ENCODE data around the gene P2RY2. TPM values are rescaled to one million over a fixed set of nuclear protein-coding genes. Genes with fewer than 3 reads are reported as not detected.
"Not testable (repeated sequence)": the region's sequence is repeated elsewhere in the genome, so short reads cannot be mapped to it uniquely, and the experiment has no call there.

The P2RY2 gene
- total and polyA plus RNA-seq, 4 donors: 0.10 to 0.99 (median 0.11) TPM; not detected in 1

DNA sequence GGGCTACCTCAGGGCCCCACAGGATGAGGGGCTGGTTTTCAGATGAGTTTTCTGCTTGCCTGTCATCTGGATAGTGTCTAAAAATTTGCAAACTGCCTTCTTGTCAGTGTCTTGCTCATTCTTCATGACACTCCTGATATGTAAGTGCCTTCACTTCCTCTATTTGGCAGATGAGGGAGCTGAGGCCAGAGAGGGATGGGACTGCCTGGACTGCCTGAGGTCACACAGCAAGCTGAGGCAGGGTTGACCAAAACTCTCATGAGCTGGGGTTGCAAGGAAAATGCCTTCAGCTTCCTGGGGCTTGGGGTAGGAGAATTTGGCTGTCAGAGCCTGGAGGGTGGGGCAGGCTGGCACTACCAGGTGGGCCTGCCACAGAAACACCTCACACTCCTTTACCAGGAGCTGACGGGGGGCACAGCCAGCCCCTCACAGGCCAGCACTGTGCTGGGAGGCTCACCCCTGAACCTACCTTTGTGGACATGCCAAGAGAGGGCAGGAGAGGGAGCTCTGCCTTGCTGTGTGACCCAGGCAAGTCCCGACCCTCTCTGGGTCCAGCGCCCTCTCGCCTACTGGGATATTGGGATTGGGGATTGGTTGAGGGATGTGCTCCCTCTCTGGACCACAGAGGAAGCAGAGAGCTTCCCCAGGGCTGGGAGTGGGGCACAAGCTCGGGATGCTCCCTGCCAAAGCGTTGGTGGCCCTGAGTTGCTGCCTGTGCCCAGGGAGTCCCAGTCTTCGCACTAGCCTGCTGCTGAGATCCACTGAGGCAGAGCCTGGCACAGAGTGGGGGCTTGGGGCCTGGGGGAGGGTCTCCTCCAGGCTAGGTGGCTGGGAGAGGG is 52.2 kb downstream of the P2RY2 start:
- Histone ChIP-seq H3K4me3 (ENCODE audit: low read depth, low read length) (no peak overlapping the region), H3K36me3 (ENCODE audit: control insufficient read depth, insufficient read depth, low read length) (no peaks in the 10 kb centered on the region), H3K4me1 (ENCODE audit: control insufficient read depth, insufficient read depth, low read length) (no peaks in the 10 kb centered on the region), H3K27ac (ENCODE audit: low read depth, low read length) (no peak overlapping the region), H3K27me3 (ENCODE audit: control insufficient read depth, insufficient read depth, low read length) (peaks cover 5% of the 10 kb centered on the region), H3K9me3 (ENCODE audit: control insufficient read depth, insufficient read depth, low read length) (no peaks in the 10 kb centered on the region)
- no peak for DNase-seq (ENCODE audit: low read depth in 4 of 6, low spot score in 6 of 6)
- WGBS (ENCODE audit: insufficient coverage): 89% methylated on average over 6 of the region's 7 CpGs

DNA sequence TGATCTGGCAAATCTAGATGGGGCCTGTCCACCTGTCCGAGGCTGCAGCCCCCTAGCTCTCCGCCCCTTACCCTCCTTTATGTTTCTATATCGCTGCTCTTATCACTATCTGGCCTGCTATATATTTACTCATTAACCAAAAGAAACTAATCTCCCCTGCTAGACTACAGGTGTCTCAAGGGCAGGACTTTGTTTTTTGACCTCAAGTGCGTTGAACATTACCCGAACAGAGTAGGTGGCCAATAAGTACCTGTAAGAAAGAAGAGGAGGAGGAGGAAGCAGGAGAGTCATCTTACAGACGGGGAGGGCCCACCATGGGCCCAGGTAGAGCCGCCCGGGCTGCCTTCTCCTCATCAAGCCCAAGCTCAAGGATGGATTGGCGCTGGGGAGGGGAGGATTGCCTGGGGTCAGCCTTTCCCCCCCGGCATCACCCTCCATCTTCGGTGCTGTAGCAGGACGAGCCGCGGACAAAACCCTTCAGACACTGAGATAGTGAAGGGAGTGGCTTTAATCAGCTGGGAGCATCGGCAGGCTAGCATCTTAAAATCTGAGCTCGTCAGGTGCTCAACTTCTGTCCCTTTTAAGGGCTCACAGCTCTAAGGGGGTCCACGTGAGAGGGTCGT is 52.9 kb downstream of the P2RY2 start:
- no peaks in the 10 kb centered on the region for H3K9me3 ChIP-seq (ENCODE audit: control insufficient read depth, insufficient read depth, low read length)
- no peaks in the 10 kb centered on the region for H3K4me1 ChIP-seq (ENCODE audit: control insufficient read depth, insufficient read depth, low read length)
- no peak for DNase-seq (ENCODE audit: low read depth in 4 of 6, low spot score in 6 of 6)
- no peak overlapping the region for H3K4me3 ChIP-seq (ENCODE audit: low read depth, low read length)
- 90% methylated on average over 8 of the region's 18 CpGs for WGBS (ENCODE audit: insufficient coverage)
- H3K27me3 ChIP-seq (ENCODE audit: control insufficient read depth, insufficient read depth, low read length): peaks cover 3% of the 10 kb centered on the region
- H3K36me3 ChIP-seq (ENCODE audit: control insufficient read depth, insufficient read depth, low read length): no peaks in the 10 kb centered on the region
- no peak overlapping the region for H3K27ac ChIP-seq (ENCODE audit: low read depth, low read length)

DNA sequence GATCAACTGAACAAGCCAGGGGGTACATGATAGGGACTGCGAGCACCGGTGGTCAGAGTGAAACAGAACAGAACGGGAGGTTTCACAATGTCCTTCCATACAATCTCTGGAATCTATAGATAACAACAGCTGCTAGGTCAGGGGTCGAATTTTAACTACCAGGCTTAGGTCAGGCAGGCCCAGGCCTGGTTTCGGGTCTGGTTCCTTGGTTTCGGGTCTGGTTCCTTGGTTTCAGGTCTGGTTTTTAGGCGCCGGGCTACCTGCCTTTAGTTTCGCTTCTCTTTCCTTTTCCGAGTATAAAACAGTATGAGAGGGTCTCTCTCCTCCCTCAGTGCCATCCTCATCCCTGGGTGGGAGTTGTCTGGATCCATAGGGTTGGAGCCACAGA is 53.4 kb downstream of the P2RY2 start:
- H3K4me1 ChIP-seq (ENCODE audit: control insufficient read depth, insufficient read depth, low read length); DNase-seq (ENCODE audit: low read depth in 4 of 6, low spot score in 6 of 6); H3K4me3 ChIP-seq (ENCODE audit: low read depth, low read length); H3K27me3 ChIP-seq (ENCODE audit: control insufficient read depth, insufficient read depth, low read length); H3K9me3 ChIP-seq (ENCODE audit: control insufficient read depth, insufficient read depth, low read length); H3K36me3 ChIP-seq (ENCODE audit: control insufficient read depth, insufficient read depth, low read length); H3K27ac ChIP-seq (ENCODE audit: low read depth, low read length): not testable (repeated sequence)
- WGBS (ENCODE audit: insufficient coverage): 79% methylated on average over 6 of the region's 10 CpGs

DNA sequence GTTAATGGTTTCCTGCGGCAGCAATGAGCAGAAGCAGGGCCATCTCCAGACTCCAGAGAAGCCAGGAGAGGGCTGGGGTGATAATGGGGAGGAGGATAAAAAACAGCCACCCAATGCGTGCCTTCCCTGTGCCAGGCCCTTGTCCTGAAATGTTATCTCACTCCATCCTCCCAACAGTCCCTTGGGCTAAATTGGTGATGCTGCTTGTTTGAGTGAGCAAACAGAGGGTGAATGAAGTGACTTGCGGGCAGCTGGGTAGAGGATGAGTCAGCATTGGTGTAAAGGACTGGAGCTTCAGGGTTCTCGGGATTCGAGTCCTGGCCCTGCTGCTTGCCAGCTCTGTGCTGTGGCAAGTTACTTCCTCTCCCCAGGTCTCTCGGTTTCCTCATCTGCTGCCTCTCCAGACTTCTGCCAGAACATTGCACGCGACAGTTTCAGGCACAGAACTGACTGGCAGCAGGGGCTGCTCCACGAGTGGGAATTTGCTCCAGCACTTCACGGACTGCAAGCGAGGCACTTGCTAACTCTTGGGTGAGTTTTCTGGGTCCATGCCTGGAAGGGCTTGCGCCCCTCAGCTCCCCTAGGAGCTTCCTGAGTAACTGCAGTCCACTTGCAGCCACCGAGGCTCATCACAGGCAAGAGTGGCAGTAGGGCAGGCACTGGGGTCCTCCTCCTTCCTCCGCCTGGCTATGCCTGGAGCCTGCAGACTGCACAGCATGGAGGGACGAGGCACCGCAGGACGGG is 54.0 kb downstream of the P2RY2 start, which contains the start of gene P2RY6:
TSS of gene P2RY6 (plus strand) at position 403 of the 744 bp plus-strand sequence. CDS start 24,181 bp downstream, outside the sequence.
- no peak for DNase-seq (ENCODE audit: low read depth in 4 of 6, low spot score in 6 of 6)
- Histone ChIP-seq H3K9me3 (ENCODE audit: control insufficient read depth, insufficient read depth, low read length) (no peaks in the 10 kb centered on the region), H3K36me3 (ENCODE audit: control insufficient read depth, insufficient read depth, low read length) (no peaks in the 10 kb centered on the region), H3K4me1 (ENCODE audit: control insufficient read depth, insufficient read depth, low read length) (no peaks in the 10 kb centered on the region), H3K4me3 (ENCODE audit: low read depth, low read length) (no peak within 1 kb of the TSS), H3K27ac (ENCODE audit: low read depth, low read length) (no peak within 1 kb of the TSS), H3K27me3 (ENCODE audit: control insufficient read depth, insufficient read depth, low read length) (no peaks in the 10 kb centered on the region)
- WGBS (ENCODE audit: insufficient coverage): 79% methylated on average over 14 of the region's 17 CpGs

DNA sequence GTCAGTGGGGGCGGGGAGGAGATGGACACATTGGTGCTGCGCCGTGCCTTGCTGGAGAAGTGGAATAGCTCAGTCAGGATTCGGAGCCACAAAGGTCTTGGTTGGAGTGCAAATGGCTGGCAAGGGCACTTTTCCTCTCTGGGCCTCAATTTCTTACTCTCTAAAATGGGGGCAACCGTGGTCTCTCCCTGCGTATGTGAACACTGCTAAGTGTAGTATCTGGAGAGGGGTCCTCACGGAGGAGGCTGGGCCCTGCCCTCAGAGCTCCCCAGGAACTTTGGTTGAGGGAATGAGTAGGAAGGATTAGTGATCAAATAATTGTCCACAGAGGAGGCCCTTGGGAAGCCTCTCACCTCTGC is 54.6 kb downstream of the P2RY2 start:
- Histone ChIP-seq H3K27ac (ENCODE audit: low read depth, low read length) (no peak overlapping the region), H3K9me3 (ENCODE audit: control insufficient read depth, insufficient read depth, low read length) (no peaks in the 10 kb centered on the region), H3K36me3 (ENCODE audit: control insufficient read depth, insufficient read depth, low read length) (no peaks in the 10 kb centered on the region), H3K4me3 (ENCODE audit: low read depth, low read length) (no peak overlapping the region), H3K4me1 (ENCODE audit: control insufficient read depth, insufficient read depth, low read length) (no peaks in the 10 kb centered on the region), H3K27me3 (ENCODE audit: control insufficient read depth, insufficient read depth, low read length) (no peaks in the 10 kb centered on the region)
- WGBS (ENCODE audit: insufficient coverage): 89% methylated on average over 3 of the region's 7 CpGs
- no peak for DNase-seq (ENCODE audit: low read depth in 4 of 6, low spot score in 6 of 6)

DNA sequence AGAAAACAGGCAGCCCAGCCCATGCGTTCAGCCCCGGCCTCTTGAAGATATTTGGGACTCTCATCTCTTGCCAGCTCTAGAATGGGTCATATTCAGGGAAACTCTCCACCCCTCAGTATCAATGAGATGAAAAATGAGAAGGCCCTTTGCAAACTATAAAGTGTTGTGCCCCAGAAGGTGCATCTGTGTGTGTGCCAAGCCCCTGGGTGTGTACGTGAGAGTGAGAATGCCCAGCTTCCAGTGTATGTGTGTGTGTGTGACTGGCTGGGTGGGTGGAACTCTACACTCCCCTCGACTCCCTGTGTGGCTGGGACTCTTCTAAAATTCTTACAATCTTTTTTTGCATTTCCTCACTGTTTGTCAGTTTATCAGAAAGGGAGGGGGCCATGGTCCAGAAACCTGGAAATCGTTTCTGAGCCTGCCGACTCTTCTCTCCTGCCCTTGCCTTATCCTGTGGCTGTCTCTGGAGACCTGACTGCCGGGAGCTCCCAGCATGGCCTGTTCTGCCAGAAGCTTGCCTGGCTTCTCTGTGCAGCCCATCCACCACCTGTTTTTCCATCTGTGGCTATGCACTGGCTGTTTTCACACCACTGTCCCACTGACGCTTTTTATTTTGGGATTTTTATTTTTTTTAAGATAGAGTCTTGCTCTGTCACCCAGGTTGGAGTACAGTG is 55.3 kb downstream of the P2RY2 start:
- DNase-seq (ENCODE audit: low read depth in 4 of 6, low spot score in 6 of 6): no peak
- Histone ChIP-seq H3K4me3 (ENCODE audit: low read depth, low read length) (no peak overlapping the region), H3K27ac (ENCODE audit: low read depth, low read length) (no peak overlapping the region), H3K4me1 (ENCODE audit: control insufficient read depth, insufficient read depth, low read length) (no peaks in the 10 kb centered on the region), H3K36me3 (ENCODE audit: control insufficient read depth, insufficient read depth, low read length) (no peaks in the 10 kb centered on the region), H3K9me3 (ENCODE audit: control insufficient read depth, insufficient read depth, low read length) (no peaks in the 10 kb centered on the region), H3K27me3 (ENCODE audit: control insufficient read depth, insufficient read depth, low read length) (no peaks in the 10 kb centered on the region)
- WGBS (ENCODE audit: insufficient coverage): 75% methylated on average over 4 of the region's 8 CpGs

DNA sequence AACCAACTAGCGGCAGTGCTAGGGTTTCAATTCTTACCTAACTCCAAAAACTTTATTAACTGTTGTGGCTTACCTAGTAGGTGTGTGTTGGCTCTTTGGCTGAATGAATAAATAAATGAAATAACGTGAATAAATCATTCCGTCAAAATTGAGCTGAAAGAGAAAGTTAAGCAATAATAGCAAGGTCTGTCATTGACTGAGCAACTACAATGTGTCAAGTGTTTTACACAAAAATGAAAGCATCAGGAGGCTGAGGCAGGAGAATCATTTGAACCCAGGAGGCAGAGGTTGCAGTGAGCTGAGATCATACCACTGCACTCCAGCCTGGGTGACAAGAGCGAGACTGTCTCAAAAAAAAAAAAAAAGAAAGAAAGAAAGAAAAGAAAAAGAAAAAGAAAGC is 56.1 kb downstream of the P2RY2 start:
- H3K27me3 ChIP-seq (ENCODE audit: control insufficient read depth, insufficient read depth, low read length); H3K36me3 ChIP-seq (ENCODE audit: control insufficient read depth, insufficient read depth, low read length); H3K4me1 ChIP-seq (ENCODE audit: control insufficient read depth, insufficient read depth, low read length); H3K27ac ChIP-seq (ENCODE audit: low read depth, low read length); H3K4me3 ChIP-seq (ENCODE audit: low read depth, low read length); DNase-seq (ENCODE audit: low read depth in 4 of 6, low spot score in 6 of 6); H3K9me3 ChIP-seq (ENCODE audit: control insufficient read depth, insufficient read depth, low read length): not testable (repeated sequence)
- WGBS (ENCODE audit: insufficient coverage): 79% methylated on average over 2 of the region's 4 CpGs

DNA sequence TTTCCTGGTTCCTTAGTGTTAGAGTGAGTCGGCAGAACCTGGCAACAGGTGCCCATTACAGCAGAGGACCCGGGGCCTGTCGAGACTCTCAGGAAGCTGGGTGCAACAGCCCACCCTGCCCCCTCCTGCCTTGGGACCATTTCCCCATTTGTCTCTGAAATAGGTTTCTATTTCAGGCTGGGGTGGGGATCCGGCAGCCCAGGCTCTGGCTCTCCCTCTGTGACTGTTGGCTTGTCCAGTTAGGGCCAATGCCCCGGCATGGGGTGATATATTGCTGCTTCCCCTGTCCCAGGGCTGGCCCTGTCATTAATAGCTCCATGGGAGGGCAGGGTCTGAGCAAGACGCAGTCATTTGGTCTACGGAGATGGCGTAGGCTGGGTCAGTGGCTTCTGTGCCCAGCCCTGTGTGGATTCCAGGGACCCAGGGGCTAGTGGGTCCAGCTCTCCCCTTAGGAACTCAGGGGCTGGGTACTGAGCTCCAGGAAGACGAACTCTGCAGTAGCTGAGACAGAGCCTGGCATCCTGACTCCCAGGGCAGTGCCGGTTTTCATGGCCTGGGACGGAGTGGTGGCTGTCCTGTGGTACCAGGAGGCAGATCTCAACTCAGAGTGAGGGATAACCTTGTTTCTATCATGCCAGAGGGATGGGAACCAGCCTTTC is 56.8 kb downstream of the P2RY2 start:
- H3K9me3 ChIP-seq (ENCODE audit: control insufficient read depth, insufficient read depth, low read length): no peaks in the 10 kb centered on the region
- WGBS (ENCODE audit: insufficient coverage): 57% methylated on average over 10 of the region's 11 CpGs
- H3K4me1 ChIP-seq (ENCODE audit: control insufficient read depth, insufficient read depth, low read length): no peaks in the 10 kb centered on the region
- H3K27ac ChIP-seq (ENCODE audit: low read depth, low read length): no peak overlapping the region
- H3K4me3 ChIP-seq (ENCODE audit: low read depth, low read length): no peak overlapping the region
- no peaks in the 10 kb centered on the region for H3K36me3 ChIP-seq (ENCODE audit: control insufficient read depth, insufficient read depth, low read length)
- no peaks in the 10 kb centered on the region for H3K27me3 ChIP-seq (ENCODE audit: control insufficient read depth, insufficient read depth, low read length)
- DNase-seq (ENCODE audit: low read depth in 4 of 6, low spot score in 6 of 6): no peak

DNA sequence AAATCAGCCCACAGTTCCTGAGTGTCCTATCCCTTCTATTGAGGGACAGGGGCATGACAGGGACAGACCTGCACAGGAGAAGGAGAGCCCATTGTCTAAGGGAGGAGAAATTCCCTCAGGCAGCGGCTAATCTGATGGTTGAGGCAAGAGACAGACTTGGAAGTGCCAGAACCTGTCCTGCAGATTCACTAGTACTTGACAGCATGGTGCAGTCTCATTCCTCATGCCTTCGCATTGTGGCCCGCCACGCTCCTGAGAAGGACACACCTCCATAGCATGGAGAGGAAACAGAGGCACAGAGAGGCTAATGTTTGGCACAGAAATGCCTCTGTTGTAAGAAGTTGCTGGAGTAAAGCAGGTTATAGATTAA is 57.3 kb downstream of the P2RY2 start:
- H3K4me1 ChIP-seq (ENCODE audit: control insufficient read depth, insufficient read depth, low read length): no peaks in the 10 kb centered on the region
- no peaks in the 10 kb centered on the region for H3K36me3 ChIP-seq (ENCODE audit: control insufficient read depth, insufficient read depth, low read length)
- no peak for DNase-seq (ENCODE audit: low read depth in 4 of 6, low spot score in 6 of 6)
- no peaks in the 10 kb centered on the region for H3K9me3 ChIP-seq (ENCODE audit: control insufficient read depth, insufficient read depth, low read length)
- WGBS (ENCODE audit: insufficient coverage): 100% methylated on average over 1 of the region's 4 CpGs
- H3K27ac ChIP-seq (ENCODE audit: low read depth, low read length): no peak overlapping the region
- H3K27me3 ChIP-seq (ENCODE audit: control insufficient read depth, insufficient read depth, low read length): no peaks in the 10 kb centered on the region
- no peak overlapping the region for H3K4me3 ChIP-seq (ENCODE audit: low read depth, low read length)
